ENCODE measurements around the gene ATL3. TPM values are rescaled to one million over a fixed set of nuclear protein-coding genes. Genes with fewer than 3 reads are reported as not detected.

The ATL3 gene
- total RNA-seq, 2 donors from 2014 or later, result 38.2 to 55.2 TPM

GRCh38 chr11:63616953-63617352 is 54.2 kb downstream of the ATL3 start:
- Histone ChIP-seq H3K4me3 (no peak overlapping the region), H3K36me3 (no peaks in the 10 kb centered on the region), H3K4me1 (no peaks in the 10 kb centered on the region), H3K27me3 (no peaks in the 10 kb centered on the region), H3K27ac (no peak overlapping the region), H3K9me3 (no peaks in the 10 kb centered on the region), H3K9ac (ENCODE audit: low read depth in 2 of 2, low read length in 2 of 2) (no peak overlapping the region)
- no peak for DNase-seq
- TF ChIP-seq, protein P1, sequence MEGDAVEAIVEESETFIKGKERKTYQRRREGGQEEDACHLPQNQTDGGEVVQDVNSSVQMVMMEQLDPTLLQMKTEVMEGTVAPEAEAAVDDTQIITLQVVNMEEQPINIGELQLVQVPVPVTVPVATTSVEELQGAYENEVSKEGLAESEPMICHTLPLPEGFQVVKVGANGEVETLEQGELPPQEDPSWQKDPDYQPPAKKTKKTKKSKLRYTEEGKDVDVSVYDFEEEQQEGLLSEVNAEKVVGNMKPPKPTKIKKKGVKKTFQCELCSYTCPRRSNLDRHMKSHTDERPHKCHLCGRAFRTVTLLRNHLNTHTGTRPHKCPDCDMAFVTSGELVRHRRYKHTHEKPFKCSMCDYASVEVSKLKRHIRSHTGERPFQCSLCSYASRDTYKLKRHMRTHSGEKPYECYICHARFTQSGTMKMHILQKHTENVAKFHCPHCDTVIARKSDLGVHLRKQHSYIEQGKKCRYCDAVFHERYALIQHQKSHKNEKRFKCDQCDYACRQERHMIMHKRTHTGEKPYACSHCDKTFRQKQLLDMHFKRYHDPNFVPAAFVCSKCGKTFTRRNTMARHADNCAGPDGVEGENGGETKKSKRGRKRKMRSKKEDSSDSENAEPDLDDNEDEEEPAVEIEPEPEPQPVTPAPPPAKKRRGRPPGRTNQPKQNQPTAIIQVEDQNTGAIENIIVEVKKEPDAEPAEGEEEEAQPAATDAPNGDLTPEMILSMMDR (IDR thresholded peaks at IDR 0.05), result no peak
- intact Hi-C loops (cut with DNase I), result no loop called here

- H3K36me3 ChIP-seq, result no peaks in the 10 kb centered on the region
- peaks cover 6% of the 10 kb centered on the region for H3K4me1 ChIP-seq
- DNase-seq, result peak; percentile 73
- peak within 1 kb of the TSS; percentile 12 for H3K27ac ChIP-seq
- peak within 1 kb of the TSS; percentile 74 for H3K4me3 ChIP-seq
- no peaks in the 10 kb centered on the region for H3K27me3 ChIP-seq
- no peaks in the 10 kb centered on the region for H3K9me3 ChIP-seq
- intact Hi-C loops (cut with DNase I), result no loop called here
- H3K9ac ChIP-seq (ENCODE audit: low read depth in 2 of 2, low read length in 2 of 2), result peak within 1 kb of the TSS; percentile 59 to 84
- TF ChIP-seq, protein P1 (IDR thresholded peaks at IDR 0.05), result no peak
These were observed 57.0 kb downstream of the ATL3 start, which contains the start of gene PLAAT3 for GRCh38 chr11:63614136-63614671. PLAAT3 (minus strand) TSS chr11:63614433; CDS start chr11:63614014, 419 bp downstream.

DNA sequence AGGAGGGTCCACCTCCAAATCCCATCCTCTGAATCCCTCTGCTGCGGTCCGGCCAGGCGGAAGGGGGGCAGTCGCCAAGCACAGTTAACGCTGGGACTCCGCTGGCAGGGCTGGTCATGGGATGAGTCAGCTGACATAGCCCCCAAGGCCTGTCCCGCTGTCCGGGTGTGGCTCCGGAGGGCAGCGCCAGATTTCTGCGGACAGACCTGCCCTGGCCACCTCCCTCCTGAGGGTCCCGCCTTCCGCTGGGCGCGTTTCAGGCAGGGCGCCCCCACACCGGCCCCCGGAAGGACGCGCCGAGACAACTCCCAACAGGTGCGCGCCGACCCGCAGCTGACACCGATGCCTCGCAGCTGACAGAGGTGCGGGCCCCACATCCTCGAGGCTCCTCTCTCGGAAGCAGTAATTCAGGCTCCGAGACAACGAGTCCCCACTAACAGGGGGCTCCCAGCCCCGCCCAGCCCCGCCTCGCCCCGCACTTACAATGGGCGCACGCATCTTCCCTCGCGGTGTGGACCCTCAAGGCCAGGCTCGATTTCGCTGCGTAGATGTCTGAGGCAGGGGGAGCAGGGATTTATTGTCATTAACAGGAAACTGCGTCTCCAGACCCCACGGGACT is 57.5 kb downstream of the ATL3 start:
- peak; percentile 40 for DNase-seq
- no peaks in the 10 kb centered on the region for H3K36me3 ChIP-seq
- TF ChIP-seq, protein P1 (IDR thresholded peaks at IDR 0.05), result no peak
- H3K27me3 ChIP-seq, result no peaks in the 10 kb centered on the region
- H3K9me3 ChIP-seq, result no peaks in the 10 kb centered on the region
- intact Hi-C loops (cut with DNase I), result no loop called here
- H3K9ac ChIP-seq (ENCODE audit: low read depth in 2 of 2, low read length in 2 of 2), result peak overlapping the region; percentile 59 to 84
- peak overlapping the region; percentile 12 for H3K27ac ChIP-seq
- H3K4me3 ChIP-seq, result peak overlapping the region; percentile 74
- peaks cover 6% of the 10 kb centered on the region for H3K4me1 ChIP-seq

DNA sequence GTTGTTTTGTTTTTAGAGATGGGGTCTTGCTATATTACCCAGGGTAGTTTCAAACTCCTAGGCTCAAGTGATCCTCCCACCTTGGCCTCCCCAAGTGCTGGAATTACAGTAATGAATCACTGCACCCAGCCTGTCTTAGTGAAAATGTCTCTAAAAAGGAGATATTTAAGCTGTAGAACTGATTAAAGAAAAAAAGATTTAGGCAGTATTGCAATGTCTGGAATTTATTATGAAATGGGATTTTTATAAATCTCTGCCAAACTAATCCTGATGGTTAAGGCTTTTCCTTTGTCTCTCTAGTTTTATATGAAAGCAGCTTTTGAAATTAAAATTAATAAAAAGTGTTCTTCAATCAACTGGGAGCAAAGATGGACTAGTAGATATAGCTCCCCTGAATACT is 59.0 kb downstream of the ATL3 start:
- intact Hi-C loops (cut with DNase I), result no loop called here
- Histone ChIP-seq H3K27ac (no peak overlapping the region), H3K9ac (ENCODE audit: low read depth in 2 of 2, low read length in 2 of 2) (no peak overlapping the region), H3K27me3 (no peaks in the 10 kb centered on the region), H3K9me3 (no peaks in the 10 kb centered on the region), H3K36me3 (no peaks in the 10 kb centered on the region), H3K4me3 (no peak overlapping the region), H3K4me1 (peaks cover 6% of the 10 kb centered on the region)
- no peak for DNase-seq
- TF ChIP-seq, protein P1 (IDR thresholded peaks at IDR 0.05), result no peak

- Histone ChIP-seq H3K4me1 (peaks cover 6% of the 10 kb centered on the region), H3K36me3 (no peaks in the 10 kb centered on the region), H3K9ac (ENCODE audit: low read depth in 2 of 2, low read length in 2 of 2) (no peak overlapping the region), H3K27me3 (no peaks in the 10 kb centered on the region), H3K27ac (no peak overlapping the region), H3K9me3 (no peaks in the 10 kb centered on the region), H3K4me3 (no peak overlapping the region)
- intact Hi-C loops (cut with DNase I), result no loop called here
- no peak for DNase-seq
- TF ChIP-seq, protein P1 (IDR thresholded peaks at IDR 0.05), result no peak
These were observed 59.8 kb downstream of the ATL3 start for GRCh38 chr11:63611395-63611747.
